Naive thymus-derived CD4-positive, alpha-beta T cell (primary cell): ENCODE measurements around the gene CDCP1. TPM values are rescaled to one million over a fixed set of nuclear protein-coding genes. Genes with fewer than 3 reads are reported as not detected.

Experiments used
- ATAC-seq: fragments of 150-1000 bp; cut with Tn5 transposase; 2 replicates; pipeline ENCODE4 v1.10.0; 2021; ENCODE audit warnings: mild to moderate bottlenecking, moderate library complexity
- CTCF ChIA-PET: fragments of 350-600 bp; sonication (Branson Sonifier 250); formaldehyde crosslinking; loops from one replicate; lab custom pipeline; 2021; ENCODE audit warnings: antibody characterized with exemption; lab: Charles Lee
- POLR2A ChIA-PET: fragments of 350-600 bp; sonication (Branson Sonifier 250); formaldehyde crosslinking; loops from one replicate; lab custom pipeline; 2021; ENCODE audit warnings: antibody characterized with exemption, inconsistent platforms; lab: Charles Lee
- DNase-seq, 9 donors: peaks; one replicate each; pipeline versions ENCODE4 v3.0.0 to v3.0.0-alpha.2; 2020 to 2022; ENCODE audit warnings: mixed read lengths in 1 of 9
- H3K27ac ChIP-seq: one replicate; pipeline ENCODE4 v1.7.0; 2013; ENCODE audit warnings: mild to moderate bottlenecking, low read depth, low read length, moderate library complexity
- H3K27me3 ChIP-seq, 2 donors: one replicate each; pipeline ENCODE4 v1.7.0; 2013; ENCODE audit warnings: low read length in 2 of 2, mild to moderate bottlenecking in 2 of 2, moderate library complexity in 2 of 2; ENCODE audit not compliant: control insufficient read depth in 2 of 2, insufficient read depth in 2 of 2
- H3K36me3 ChIP-seq, 3 experiments: 1 replicate in 2 of 3; 2 replicates in 1 of 3; pipeline ENCODE4 v1.7.0; 2013; ENCODE audit warnings: low read length in 3 of 3, mild to moderate bottlenecking in 3 of 3, moderate library complexity in 1 of 3; ENCODE audit not compliant: insufficient read depth in 3 of 3, control insufficient read depth in 2 of 3
- H3K4me1 ChIP-seq, 2 donors: one replicate each; pipeline ENCODE4 v1.7.0; 2013; ENCODE audit warnings: low read length in 2 of 2, mild to moderate bottlenecking in 2 of 2, moderate library complexity in 1 of 2; ENCODE audit not compliant: control insufficient read depth in 2 of 2, insufficient read depth in 2 of 2
- H3K4me3 ChIP-seq: 2 replicates; pipeline ENCODE4 v1.7.0; 2013; ENCODE audit warnings: mild to moderate bottlenecking, low read length
- H3K9me3 ChIP-seq, 3 experiments: 1 replicate in 2 of 3; 2 replicates in 1 of 3; pipeline ENCODE4 v1.7.0; 2013; ENCODE audit warnings: low read length in 3 of 3; ENCODE audit not compliant: control insufficient read depth in 2 of 3
- H3K27ac Mint-ChIP-seq, 9 donors: one replicate each; pipeline ENCODE4 v1.8.0; 2020 to 2022; ENCODE audit warnings: mixed read lengths in 9 of 9, mild to moderate bottlenecking in 8 of 9, moderate library complexity in 5 of 9, inconsistent platforms in 2 of 9
- H3K27me3 Mint-ChIP-seq, 5 donors: one replicate each; pipeline ENCODE4 v1.8.0; 2021 to 2022; ENCODE audit warnings: mixed read lengths in 5 of 5, mild to moderate bottlenecking in 1 of 5
- H3K36me3 Mint-ChIP-seq, 5 donors: one replicate each; pipeline ENCODE4 v1.8.0; 2020 to 2022; ENCODE audit warnings: mixed read lengths in 5 of 5, mild to moderate bottlenecking in 3 of 5, inconsistent platforms in 1 of 5
- H3K4me1 Mint-ChIP-seq, 7 donors: one replicate each; pipeline ENCODE4 v1.8.0; 2020 to 2022; ENCODE audit warnings: mixed read lengths in 7 of 7, mild to moderate bottlenecking in 3 of 7, inconsistent platforms in 1 of 7
- H3K4me3 Mint-ChIP-seq, 10 donors: one replicate each; pipeline ENCODE4 v1.8.0; 2020 to 2022; ENCODE audit warnings: mild to moderate bottlenecking in 10 of 10, mixed read lengths in 10 of 10, moderate library complexity in 6 of 10, inconsistent platforms in 2 of 10
- H3K9me3 Mint-ChIP-seq, 11 donors: one replicate each; pipeline ENCODE4 v1.8.0; 2020 to 2022; ENCODE audit warnings: mixed read lengths in 11 of 11, mild to moderate bottlenecking in 4 of 11, inconsistent platforms in 1 of 11, moderate library complexity in 1 of 11
- intact Hi-C, 2 donors: fragments of 100-400 bp; cut with micrococcal nuclease; formaldehyde crosslinking; loops; one replicate each; pipeline ENCODE4 v1.15.1; 2023
- polyA plus RNA-seq, 2 donors: library from polyadenylated mRNA; unstranded; fragments of 300-500 nt; fragmentation: Illumina TruSeq; gene quantifications; one replicate each; pipeline ENCODE4 v1.2.3, GENCODE V29; 2021
- total RNA-seq, 6 experiments: library from RNA in 5 of 6; stranded (reverse) in 5 of 6; gene quantifications; 1 replicate in 5 of 6; 2 replicates in 1 of 6; pipeline ENCODE4 v1.2.3 and lab custom pipeline; 2021 to 2026

The CDCP1 gene
- total and polyA plus RNA-seq, 7 experiments from 2014 or later: 0.05 to 7.2 (median 0.81) TPM

DNA sequence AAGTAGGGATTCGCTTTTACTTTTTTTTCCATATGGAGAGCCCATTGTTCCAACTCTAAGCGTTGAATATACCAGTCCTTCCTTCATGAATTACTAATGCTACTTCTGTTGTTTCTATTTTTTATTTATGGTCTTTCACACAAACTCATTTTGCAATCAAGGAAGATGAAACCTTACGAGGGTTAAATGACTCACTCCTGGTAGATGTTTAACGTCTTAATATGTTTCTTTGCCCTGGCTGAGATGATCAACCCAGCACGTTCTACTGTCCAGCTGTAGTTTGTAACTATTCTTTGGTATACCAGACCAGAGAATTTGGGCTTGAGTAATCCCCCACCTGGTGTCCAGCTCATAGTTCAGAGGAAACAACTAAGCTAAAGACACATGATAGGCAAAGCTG is 23.1 kb downstream of the CDCP1 start:
- H3K4me3 ChIP-seq: no peak overlapping the region
- H3K9me3 ChIP-seq: no peaks in the 10 kb centered on the region
- CTCF ChIA-PET: no interaction called here
- DNase-seq: no peak
- H3K27me3 ChIP-seq: peaks cover 0 to 3% of the 10 kb centered on the region in 2 donors
- H3K27ac ChIP-seq: no peak overlapping the region
- POLR2A ChIA-PET: no interaction called here
- no peaks in the 10 kb centered on the region for H3K36me3 ChIP-seq
- H3K4me1 ChIP-seq: peaks cover 10 to 13% of the 10 kb centered on the region in 2 donors
- intact Hi-C loops: no loop called here
- H3K36me3 Mint-ChIP-seq: peaks cover 0 to 17% (median 0%) of the 10 kb centered on the region in 5 donors
- peaks cover 8 to 57% (median 22%) of the 10 kb centered on the region in 7 donors for H3K4me1 Mint-ChIP-seq
- peak; percentile 59 for ATAC-seq
- peaks cover 0 to 31% (median 5%) of the 10 kb centered on the region in 5 donors for H3K27me3 Mint-ChIP-seq
- no peaks in the 10 kb centered on the region for H3K9me3 Mint-ChIP-seq
- peak overlapping the region in 1 of 9 donors; percentile 29 for H3K27ac Mint-ChIP-seq
- H3K4me3 Mint-ChIP-seq: no peak overlapping the region

DNA sequence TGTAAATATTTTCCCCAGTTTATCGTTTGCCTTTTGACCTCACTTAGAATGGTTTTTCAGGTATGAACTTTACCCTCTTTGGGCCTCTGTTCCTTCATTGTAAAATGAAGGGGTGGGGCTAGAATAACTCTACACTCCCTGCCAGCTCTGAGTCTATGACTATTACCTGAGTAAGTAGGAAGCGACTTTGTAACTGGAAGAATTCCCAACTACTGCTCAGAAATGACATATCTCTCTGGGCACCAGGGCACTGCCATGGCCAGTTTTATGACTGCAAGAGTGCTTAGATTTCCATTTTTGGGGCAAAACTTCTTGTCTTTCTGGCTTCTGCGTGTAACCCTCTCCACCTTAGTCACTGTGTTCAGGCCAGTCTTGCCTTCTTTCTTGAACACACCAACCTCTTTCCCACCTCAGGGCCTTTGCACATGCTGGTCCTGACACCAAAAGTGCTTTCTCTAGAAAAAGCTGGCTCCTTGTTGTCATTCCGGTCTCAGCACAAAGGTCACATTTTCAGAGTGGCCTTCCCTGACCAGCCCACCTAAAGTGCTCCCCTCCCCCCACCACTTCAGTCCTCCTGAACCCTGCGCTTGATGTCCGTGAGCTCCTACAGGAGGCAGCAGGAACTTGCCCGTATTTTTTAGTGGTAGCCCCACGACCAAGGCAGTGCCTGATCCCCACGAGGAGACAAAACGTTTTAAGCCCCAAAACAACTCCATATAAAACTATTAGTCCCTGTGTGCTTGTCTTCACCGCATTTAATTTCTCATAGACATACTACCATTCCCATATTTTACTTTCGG is 25.6 kb downstream of the CDCP1 start:
- Histone ChIP-seq H3K4me3 (no peak overlapping the region), H3K27me3 (peaks cover 0 to 3% of the 10 kb centered on the region in 2 donors), H3K36me3 (no peaks in the 10 kb centered on the region), H3K9me3 (no peaks in the 10 kb centered on the region), H3K4me1 (peaks cover 17 to 22% of the 10 kb centered on the region in 2 donors), H3K27ac (no peak overlapping the region)
- Mint-ChIP-seq H3K4me3 (no peak overlapping the region), H3K9me3 (no peaks in the 10 kb centered on the region), H3K36me3 (peaks cover 0 to 16% (median 0%) of the 10 kb centered on the region in 5 donors), H3K27ac (peak overlapping the region in 1 of 9 donors; percentile 23), H3K4me1 (peaks cover 16 to 59% (median 27%) of the 10 kb centered on the region in 7 donors), H3K27me3 (peaks cover 0 to 43% (median 0%) of the 10 kb centered on the region in 5 donors)
- POLR2A ChIA-PET: interaction anchor here (1.2 kb wide), 1 partner anchor 79 kb away, joined by 5 read pairs; no protein-coding TSS in a partner anchor
- DNase-seq (no peak), ATAC-seq (no peak)
- CTCF ChIA-PET: interaction anchor here (0.6 to 1.1 kb wide), 4 partner anchors 80 to 170 kb away, joined by 3 read pairs; no protein-coding TSS in a partner anchor
- intact Hi-C loops: no loop called here

DNA sequence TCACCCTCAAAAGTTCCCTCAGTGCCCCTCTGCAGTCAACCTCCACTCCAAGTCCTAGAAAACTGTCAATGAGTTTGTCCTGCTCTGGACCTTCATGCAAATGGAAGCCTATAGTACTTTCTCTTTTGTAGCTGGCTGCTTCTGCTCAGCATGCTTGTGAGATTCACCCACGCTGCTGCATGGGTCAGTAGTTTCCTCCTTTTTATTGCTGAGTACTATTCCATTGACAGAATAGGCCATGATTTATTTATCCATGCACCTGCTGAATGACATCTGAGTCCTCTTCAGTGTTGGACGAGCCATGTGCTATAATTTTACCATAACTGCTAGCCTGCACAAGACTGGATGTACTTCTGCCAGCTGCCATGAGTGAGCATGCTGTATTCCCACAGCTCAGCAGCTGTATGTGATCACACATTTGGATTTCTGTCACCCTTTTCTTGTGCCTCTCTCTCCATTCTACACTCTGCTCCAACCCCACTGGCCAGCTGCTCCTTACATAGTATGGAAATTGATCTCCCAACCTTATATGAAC is 26.3 kb downstream of the CDCP1 start:
- ATAC-seq: no peak
- intact Hi-C loops: loop anchor here (2.0 to 5.0 kb wide), 4 partner anchors 43 to 92 kb away; no protein-coding TSS in a partner anchor
- H3K36me3 ChIP-seq: no peaks in the 10 kb centered on the region

GRCh38 chr3:45119376-45119775 is 26.8 kb downstream of the CDCP1 start:
- H3K36me3 Mint-ChIP-seq: peaks cover 0 to 14% (median 0%) of the 10 kb centered on the region in 5 donors

More for the DNA sequence above, 26.3 kb downstream of the CDCP1 start:
- no peak overlapping the region for H3K4me3 Mint-ChIP-seq
- no peak for DNase-seq
- Histone ChIP-seq H3K27me3 (peaks cover 0 to 2% of the 10 kb centered on the region in 2 donors), H3K4me1 (peaks cover 17 to 22% of the 10 kb centered on the region in 2 donors), H3K9me3 (no peaks in the 10 kb centered on the region), H3K27ac (no peak overlapping the region), H3K4me3 (no peak overlapping the region)
- CTCF ChIA-PET: interaction anchor here (0.9 kb wide), 1 partner anchor 90 kb away, joined by 3 read pairs; no protein-coding TSS in a partner anchor
- peak overlapping the region in 1 of 9 donors; percentile 23 for H3K27ac Mint-ChIP-seq
- POLR2A ChIA-PET: no interaction called here
- H3K27me3 Mint-ChIP-seq: peaks cover 0 to 44% (median 0%) of the 10 kb centered on the region in 5 donors
- H3K9me3 Mint-ChIP-seq: no peaks in the 10 kb centered on the region
- peaks cover 0 to 14% (median 0%) of the 10 kb centered on the region in 5 donors for H3K36me3 Mint-ChIP-seq
- peaks cover 16 to 63% (median 27%) of the 10 kb centered on the region in 7 donors for H3K4me1 Mint-ChIP-seq

DNA sequence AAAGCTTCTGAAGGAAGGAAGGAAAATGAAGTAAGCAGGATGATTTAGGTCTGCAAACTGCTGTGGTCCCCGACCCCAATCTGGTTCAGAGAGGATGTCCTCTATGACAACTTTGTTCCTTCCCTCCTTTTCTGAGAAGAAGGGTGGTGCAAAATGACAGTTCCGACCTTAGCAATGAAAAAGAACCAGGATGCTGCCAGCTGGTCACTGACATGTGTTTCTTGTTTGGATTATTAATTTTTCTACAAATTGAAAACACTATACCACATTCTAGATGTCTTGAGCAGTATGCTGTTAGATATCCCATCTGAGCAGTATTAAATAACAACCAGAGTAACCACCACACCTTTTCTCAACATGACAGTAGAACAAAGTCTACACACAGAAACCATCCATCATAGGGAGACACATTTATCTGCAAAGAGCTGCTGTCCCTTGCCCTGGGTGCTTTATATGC is 27.5 kb downstream of the CDCP1 start:
- Mint-ChIP-seq H3K4me1 (peaks cover 16 to 69% (median 38%) of the 10 kb centered on the region in 7 donors), H3K9me3 (no peaks in the 10 kb centered on the region), H3K36me3 (peaks cover 0 to 14% (median 0%) of the 10 kb centered on the region in 5 donors), H3K27ac (peak overlapping the region in 7 of 9 donors; percentile 1 to 89 (median 49)), H3K4me3 (peak overlapping the region in 7 of 10 donors; percentile 19 to 73 (median 49)), H3K27me3 (peaks cover 0 to 37% (median 0%) of the 10 kb centered on the region in 5 donors)
- CTCF ChIA-PET: interaction anchor here (1.0 to 2.1 kb wide), 3 partner anchors 9 to 541 kb away, joined by 3 to 13 read pairs (median 4); no protein-coding TSS in a partner anchor
- no peak overlapping the region for H3K4me3 ChIP-seq
- H3K27me3 ChIP-seq: no peaks in the 10 kb centered on the region
- no peak for DNase-seq
- POLR2A ChIA-PET: interaction anchor here (0.8 to 1.4 kb wide), 3 partner anchors 8 to 21 kb away, joined by 3 to 13 read pairs (median 3); no protein-coding TSS in a partner anchor
- ATAC-seq: no peak
- no peaks in the 10 kb centered on the region for H3K9me3 ChIP-seq
- H3K36me3 ChIP-seq: no peaks in the 10 kb centered on the region
- peaks cover 17 to 22% of the 10 kb centered on the region in 2 donors for H3K4me1 ChIP-seq
- intact Hi-C loops: loop anchor here (1.0 to 5.0 kb wide), 7 partner anchors 8 to 94 kb away; no protein-coding TSS in a partner anchor
- H3K27ac ChIP-seq: no peak overlapping the region

More at GRCh38 chr3:45119376-45119775, 26.8 kb downstream of the CDCP1 start:
- Mint-ChIP-seq H3K27me3 (peaks cover 0 to 43% (median 0%) of the 10 kb centered on the region in 5 donors), H3K27ac (peak overlapping the region in 1 of 9 donors; percentile 63), H3K9me3 (no peaks in the 10 kb centered on the region), H3K4me3 (peak overlapping the region in 1 of 10 donors; percentile 23), H3K4me1 (peaks cover 16 to 67% (median 31%) of the 10 kb centered on the region in 7 donors)
- DNase-seq (no peak), ATAC-seq (no peak)
- H3K36me3 ChIP-seq: no peaks in the 10 kb centered on the region
- ChIA-PET POLR2A (interaction anchor here (1.2 kb wide), 1 partner anchor 7 kb away, joined by 3 read pairs; no protein-coding TSS in a partner anchor), CTCF (no interaction called here)
- H3K27ac ChIP-seq: no peak overlapping the region
- no peak overlapping the region for H3K4me3 ChIP-seq
- H3K27me3 ChIP-seq: no peaks in the 10 kb centered on the region
- no peaks in the 10 kb centered on the region for H3K9me3 ChIP-seq
- intact Hi-C loops: loop anchor here (2.0 to 5.0 kb wide), 4 partner anchors 42 to 93 kb away; no protein-coding TSS in a partner anchor
- peaks cover 17 to 22% of the 10 kb centered on the region in 2 donors for H3K4me1 ChIP-seq

GRCh38 chr3:45116350-45116749 is 29.8 kb downstream of the CDCP1 start:
- peaks cover 0 to 2% (median 0%) of the 10 kb centered on the region in 11 donors for H3K9me3 Mint-ChIP-seq
- peaks cover 22 to 76% (median 61%) of the 10 kb centered on the region in 7 donors for H3K4me1 Mint-ChIP-seq
- DNase-seq (no peak), ATAC-seq (no peak)
- Histone ChIP-seq H3K36me3 (no peaks in the 10 kb centered on the region), H3K9me3 (no peaks in the 10 kb centered on the region), H3K27me3 (no peaks in the 10 kb centered on the region), H3K4me1 (peaks cover 17 to 39% of the 10 kb centered on the region in 2 donors), H3K4me3 (no peak overlapping the region), H3K27ac (no peak overlapping the region)
- CTCF ChIA-PET: no interaction called here
- POLR2A ChIA-PET: no interaction called here
- H3K36me3 Mint-ChIP-seq: peaks cover 0 to 23% (median 0%) of the 10 kb centered on the region in 5 donors
- intact Hi-C loops: loop anchor here (5.0 kb wide), 2 partner anchors 39 to 96 kb away; no protein-coding TSS in a partner anchor
- peaks cover 0 to 47% (median 0%) of the 10 kb centered on the region in 5 donors for H3K27me3 Mint-ChIP-seq
- H3K27ac Mint-ChIP-seq: no peak overlapping the region
- no peak overlapping the region for H3K4me3 Mint-ChIP-seq
